Thyroid gland (tissue), 4 donors: ENCODE results near the gene PKD1.

Source experiments
- POLR2A ChIP-seq, 2 donors: fragments of 450-650 bp; IDR thresholded peaks; one replicate each; pipeline ENCODE4 v1.6.1; 2017; ENCODE audit warnings: antibody characterized with exemption in 2 of 2, mild to moderate bottlenecking in 2 of 2, moderate library complexity in 1 of 2
- TF ChIP-seq, protein P1 (sequence below), 6 experiments: fragments of 200-600 bp in 3 of 6; fragments of 450-650 bp in 3 of 6; sonication (generic) in 3 of 6; IDR thresholded peaks; one replicate each; pipeline ENCODE4 v1.5.1; 2016 to 2019; ENCODE audit warnings: antibody characterized with exemption in 6 of 6, mild to moderate bottlenecking in 2 of 6, inconsistent platforms in 1 of 6, moderate library complexity in 1 of 6

DNA sequence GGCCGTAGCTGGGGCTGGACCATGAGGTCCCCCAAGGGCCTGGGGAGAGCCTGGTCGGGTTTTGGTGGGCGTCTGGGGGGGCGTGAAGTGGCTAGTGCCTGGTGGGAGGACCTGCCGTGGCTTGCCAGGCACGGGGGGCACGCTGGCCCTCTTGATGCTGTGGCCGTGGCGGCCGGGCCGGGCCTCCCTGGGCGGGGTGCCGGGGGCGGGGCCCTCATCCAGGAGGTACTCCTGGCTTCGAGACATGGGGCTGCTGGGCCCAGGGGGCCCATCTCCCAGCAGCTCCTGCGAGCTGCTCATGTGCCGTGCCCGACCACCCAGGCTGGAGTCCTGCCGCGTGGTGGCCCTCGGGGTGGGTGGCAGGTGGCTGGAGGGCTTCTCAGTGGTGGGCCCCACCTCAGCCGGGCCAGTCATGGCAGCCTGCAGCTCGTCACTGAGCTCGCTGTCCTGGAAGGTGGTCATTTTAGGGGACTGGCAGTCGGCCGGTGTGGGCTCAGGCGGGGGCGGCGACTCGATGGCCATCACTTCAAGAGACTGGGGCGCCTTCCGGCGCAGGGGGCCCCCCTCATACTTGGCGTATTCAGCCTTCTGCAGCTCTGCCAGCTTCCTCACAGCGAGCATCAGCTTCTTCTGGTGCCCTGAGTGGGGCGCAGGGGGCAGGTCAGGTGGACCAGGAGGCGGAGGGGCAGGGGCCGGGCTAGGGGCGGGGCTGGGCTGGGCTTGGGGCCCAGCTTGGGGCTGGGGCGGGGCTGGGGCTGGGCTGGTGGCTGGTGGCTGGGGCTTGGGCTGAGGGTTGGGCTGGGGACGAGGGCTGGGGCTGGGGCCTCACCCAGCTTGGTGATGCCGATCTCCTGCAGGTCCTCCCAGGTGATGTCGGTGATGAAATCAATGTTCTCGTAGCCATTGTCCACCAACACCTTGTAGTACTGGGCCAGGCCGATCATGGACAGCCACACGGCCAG lies 45.5 kb upstream of the PKD1 start:
- TF ChIP-seq, protein P1, sequence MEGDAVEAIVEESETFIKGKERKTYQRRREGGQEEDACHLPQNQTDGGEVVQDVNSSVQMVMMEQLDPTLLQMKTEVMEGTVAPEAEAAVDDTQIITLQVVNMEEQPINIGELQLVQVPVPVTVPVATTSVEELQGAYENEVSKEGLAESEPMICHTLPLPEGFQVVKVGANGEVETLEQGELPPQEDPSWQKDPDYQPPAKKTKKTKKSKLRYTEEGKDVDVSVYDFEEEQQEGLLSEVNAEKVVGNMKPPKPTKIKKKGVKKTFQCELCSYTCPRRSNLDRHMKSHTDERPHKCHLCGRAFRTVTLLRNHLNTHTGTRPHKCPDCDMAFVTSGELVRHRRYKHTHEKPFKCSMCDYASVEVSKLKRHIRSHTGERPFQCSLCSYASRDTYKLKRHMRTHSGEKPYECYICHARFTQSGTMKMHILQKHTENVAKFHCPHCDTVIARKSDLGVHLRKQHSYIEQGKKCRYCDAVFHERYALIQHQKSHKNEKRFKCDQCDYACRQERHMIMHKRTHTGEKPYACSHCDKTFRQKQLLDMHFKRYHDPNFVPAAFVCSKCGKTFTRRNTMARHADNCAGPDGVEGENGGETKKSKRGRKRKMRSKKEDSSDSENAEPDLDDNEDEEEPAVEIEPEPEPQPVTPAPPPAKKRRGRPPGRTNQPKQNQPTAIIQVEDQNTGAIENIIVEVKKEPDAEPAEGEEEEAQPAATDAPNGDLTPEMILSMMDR (IDR thresholded peaks at IDR 0.05), result no peak
- TF ChIP-seq POLR2A (IDR thresholded peaks at IDR 0.05), result no peak
